Activated CD4-positive, CD25-positive, alpha-beta regulatory T cell treated with anti-CD3 and anti-CD28 coated beads, Interleukin-2, amount 50 U/mL, for 24 hours (primary cell): Measurements from ENCODE around the gene RNF126.
"Not testable (repeated sequence)": the region's sequence is repeated elsewhere in the genome, so short reads cannot be mapped to it uniquely, and the experiment has no call there.

Experiments used
- ATAC-seq, 2 donors: fragments of 150-1000 bp; cut with Tn5 transposase; one replicate each; pipeline ENCODE4 v1.10.0; 2021; ENCODE audit warnings: mild to moderate bottlenecking in 1 of 2, moderate library complexity in 1 of 2

RNF126 gene

DNA sequence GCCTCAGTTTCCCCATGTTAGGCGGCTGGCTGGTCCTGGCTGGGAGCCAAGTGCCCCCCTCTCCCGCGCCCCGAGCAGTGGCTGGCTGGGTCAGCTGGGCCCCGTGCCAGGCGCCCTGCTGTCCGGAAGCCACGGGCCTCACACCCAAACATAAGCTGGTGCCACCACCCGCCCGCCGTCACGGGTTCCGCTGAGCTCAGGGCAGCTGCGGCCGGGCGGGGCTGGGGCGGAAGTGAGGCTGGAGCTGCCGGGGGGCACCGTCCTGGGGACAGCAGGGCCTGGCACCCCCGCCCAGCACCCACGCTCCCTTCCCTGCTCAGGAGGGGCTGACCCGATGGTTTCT, 54.0 kb downstream of the RNF126 start:
- no peak for ATAC-seq

DNA sequence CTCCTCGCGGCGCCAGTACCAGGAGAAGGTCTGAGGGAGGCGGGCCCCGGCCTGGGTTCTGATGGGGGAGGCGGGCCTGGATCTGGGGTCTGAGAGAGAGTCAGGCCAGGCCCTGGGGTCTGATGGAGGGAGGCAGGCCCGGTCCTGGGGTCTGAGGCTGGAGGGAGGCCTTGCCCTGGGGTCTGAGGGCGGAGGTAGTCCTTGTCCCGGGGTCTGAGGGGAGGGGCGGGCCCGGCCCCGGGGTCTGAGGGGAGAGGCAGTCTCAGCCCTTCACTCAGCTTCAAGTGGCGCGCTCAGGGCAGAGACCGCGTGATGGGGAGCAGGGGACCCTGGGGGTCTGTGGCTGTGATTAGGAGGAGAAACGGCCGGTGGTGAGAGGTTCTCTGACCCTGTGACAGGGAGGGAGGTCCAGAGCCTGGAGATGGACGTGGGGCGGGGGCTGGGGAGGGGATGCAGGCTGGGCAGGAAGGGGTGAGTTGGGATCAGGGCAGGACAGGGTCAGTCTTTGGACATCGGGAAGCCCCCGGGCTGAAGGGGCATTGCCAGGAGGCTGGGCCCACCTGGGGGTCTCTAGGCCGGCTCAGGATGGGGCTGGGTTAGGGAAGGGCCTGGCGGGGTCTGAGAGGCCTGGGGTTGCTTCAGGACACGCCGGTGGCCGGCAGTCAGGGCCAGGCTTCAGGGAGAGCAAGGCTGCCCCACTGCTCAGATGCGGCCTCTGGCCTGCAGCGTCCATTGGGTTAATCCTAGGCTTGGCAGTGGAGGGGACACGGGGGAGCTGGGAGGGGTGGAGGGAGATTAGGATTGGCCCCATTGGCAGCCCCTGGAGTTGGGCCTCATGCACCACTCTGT, 54.6 kb downstream of the RNF126 start:
- ATAC-seq: no peak

DNA sequence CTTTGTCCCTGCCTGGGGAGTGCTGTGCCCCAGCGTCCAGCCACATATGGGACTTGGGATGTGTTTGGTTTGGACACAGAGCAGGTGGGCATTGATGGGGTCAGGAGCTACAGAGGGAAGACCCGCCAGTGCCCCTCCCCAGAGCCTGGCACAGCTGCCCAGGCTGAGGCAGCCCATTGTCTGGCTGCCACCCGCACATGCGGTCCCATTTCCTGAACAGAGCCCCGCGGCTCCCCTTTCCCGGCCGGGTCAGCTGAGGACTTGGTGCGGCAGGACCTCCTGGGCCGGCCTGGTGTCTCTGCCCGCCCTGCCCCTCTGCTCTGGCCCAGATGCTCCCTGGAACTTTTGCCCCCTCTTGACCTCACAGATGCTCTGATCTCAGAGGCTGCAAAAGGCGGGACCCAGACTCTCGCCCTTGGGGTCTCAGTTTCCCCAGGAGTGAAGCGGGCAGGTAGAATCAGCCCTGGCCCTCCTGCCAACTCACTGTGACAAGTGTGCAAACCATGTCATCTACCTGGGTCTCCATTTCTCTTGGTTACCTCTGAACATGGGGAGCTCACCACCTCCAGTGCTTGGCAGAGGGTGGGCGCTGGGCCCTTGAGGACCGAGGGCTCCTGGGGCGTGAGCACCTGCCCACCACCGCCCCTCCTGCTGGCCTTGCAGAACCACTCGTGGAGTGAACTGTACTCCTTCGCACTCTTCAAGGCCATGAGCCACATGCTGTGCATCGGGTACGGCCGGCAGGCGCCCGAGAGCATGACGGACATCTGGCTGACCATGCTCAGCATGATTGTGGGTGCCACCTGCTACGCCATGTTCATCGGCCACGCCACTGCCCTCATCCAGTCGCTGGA, 55.5 kb downstream of the RNF126 start:
- ATAC-seq: no peak

DNA sequence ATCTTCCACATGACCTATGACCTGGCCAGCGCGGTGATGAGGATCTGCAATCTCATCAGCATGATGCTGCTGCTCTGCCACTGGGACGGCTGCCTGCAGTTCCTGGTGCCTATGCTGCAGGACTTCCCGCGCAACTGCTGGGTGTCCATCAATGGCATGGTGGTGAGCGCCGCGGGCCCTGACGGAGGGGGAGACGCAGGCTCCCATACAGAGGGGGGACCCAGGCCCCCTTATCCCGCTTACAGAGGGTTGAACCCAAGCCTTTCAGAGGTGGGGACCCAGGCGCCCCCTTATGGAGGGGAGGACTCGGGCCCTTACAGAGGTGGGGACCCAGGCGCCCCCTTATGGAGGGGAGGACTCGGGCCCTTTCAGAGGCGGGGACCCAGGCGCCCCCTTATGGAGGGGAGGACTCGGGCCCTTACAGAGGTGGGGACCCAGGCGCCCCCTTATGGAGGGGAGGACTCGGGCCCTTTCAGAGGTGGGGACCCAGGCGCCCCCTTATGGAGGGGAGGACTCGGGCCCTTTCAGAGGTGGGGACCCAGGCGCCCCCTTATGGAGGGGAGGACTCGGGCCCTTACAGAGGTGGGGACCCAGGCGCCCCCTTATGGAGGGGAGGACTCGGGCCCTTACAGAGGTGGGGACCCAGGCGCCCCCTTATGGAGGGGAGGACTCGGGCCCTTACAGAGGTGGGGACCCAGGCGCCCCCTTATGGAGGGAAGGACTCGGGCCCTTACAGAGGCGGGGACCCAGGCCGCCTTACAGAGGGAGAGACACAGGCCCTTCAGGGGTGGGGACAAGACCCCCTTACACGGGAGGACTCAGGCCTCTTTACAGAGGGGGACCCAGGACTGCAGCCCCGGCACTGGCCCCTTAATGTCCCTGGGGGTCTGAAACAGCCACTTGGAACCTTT, 57.7 kb downstream of the RNF126 start:
- not testable (repeated sequence) for ATAC-seq

DNA sequence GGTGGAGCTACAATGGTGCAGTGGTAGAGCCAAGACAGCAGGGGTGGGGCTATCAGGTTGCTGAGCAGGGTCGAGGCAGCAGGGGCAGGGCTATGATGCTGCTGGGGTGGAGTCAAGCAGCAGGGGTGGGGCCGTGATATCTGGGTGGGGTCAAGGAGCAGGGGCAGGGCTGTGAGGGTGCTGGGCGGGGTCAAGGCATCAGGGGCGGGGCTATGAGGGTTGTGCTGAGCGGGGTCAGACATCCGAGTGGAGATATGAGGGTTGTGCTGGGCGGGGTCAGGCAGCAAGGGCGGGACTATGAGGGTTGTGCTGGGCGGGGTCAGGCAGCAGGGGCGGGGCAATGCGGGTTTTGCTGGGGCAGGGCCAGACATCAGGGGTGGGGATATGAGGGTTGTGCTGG, 58.7 kb downstream of the RNF126 start:
- ATAC-seq: peak; percentile 41 to 46

DNA sequence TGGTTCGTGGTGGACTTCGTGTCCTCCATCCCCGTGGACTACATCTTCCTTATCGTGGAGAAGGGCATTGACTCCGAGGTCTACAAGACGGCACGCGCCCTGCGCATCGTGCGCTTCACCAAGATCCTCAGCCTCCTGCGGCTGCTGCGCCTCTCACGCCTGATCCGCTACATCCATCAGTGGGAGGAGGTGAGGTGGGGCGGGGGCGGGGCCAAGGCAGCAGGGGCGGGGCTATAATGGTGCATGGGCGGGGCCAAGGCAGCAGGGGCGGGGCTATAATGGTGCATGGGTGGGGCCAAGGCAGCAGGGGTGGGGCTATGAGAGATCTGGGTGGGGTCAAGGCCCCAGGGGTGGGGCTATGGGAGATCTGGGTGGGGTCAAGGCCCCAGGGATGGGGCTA, 59.2 kb downstream of the RNF126 start:
- ATAC-seq: not testable (repeated sequence)

DNA sequence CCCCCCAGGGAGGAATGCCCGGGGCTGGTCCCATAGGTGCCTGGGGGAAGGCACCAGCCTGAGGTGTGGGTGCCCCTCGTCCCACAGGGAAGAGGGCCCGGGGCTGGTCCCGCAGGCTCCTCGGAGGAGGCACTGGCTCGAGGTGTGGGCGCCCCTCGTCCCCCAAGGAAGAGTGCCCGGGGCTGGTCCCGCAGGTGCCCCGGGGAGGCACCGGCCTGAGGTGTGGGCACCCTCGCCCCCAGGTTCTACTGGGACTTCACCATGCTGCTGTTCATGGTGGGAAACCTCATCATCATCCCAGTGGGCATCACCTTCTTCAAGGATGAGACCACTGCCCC, 59.7 kb downstream of the RNF126 start:
- not testable (repeated sequence) for ATAC-seq

DNA sequence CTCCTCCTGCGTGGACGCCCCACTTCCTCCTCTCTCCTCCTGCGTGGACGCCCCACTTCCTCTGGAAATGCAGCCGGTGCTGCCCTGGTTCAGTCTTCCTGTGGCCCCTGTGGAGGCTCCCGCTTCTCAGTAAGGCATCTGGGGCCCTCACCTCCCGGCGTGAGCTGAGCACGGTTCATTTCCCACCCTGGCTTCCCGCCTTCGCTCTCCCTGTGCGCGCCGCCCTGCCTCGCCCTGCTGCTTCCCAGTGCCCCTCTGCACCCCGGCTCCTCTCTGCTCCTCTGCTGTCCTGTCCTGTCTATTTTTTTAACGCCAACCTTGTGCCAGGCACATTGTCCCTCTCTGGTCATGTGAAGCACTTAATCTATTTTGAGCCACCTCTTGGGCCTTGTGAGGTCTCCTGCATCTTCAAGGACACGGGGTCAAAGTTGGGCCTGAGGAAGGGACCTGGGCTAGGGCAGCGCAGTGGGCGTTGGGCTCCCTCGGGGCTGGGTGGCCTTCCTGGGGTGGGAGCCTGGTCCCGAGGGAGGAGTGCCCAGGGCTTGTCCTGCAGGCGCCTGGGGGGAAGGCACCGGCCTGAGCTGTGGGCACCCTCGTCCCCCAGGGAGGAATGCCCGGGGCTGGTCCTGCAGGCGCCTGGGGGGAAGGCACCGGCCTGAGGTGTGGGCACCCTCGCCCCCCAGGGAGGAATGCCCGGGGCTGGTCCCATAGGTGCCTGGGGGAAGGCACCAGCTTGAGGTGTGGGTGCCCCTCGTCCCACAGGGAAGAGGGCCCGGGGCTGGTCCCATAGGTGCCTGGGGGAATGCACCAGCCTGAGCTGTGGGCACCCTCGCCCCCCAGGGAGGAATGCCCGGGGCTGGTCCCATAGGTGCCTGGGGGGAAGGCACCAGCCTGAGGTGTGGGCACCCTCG, 60.4 kb downstream of the RNF126 start:
- no peak for ATAC-seq

DNA sequence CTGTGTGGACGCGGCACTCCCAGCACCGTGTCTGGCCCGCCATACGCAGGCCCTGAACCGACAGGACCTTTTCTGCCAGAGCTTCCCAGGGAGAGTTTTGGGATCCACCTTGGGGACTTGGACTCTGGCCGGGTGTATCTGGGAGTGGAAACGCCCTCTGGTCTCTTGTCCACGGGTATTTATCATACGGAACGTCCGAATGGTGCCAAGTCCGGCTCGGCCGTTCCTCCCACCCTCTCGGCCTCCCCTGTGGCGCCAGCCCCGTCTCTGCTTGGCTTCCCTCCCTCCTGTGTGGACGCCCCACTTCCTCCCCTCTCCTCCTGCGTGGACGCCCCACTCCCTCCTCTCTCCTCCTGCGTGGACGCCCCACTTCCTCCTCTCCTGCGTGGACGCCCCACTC, 61.2 kb downstream of the RNF126 start:
- no peak for ATAC-seq

DNA sequence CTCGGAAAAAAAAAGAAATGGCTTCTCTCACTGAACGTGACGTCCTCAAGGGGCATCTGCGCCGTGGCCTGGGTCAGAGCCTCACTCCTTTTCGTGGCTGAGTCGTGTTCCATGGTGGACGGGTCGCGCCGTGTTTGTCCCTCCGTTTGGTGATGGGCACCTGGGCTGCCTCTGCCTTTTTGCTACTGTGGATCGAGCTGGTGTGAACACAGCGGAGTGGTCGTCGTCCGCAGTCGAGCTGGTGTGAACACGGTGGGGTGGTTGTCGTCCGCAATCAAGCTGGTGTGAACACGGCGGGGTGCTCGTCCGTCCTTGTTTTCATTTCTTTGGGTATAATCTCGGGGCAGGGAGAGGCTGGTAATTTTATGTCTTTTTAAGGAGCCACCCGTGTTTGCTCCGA, 61.7 kb downstream of the RNF126 start:
- ATAC-seq: no peak
